HG03442 (cell line): Measurements from ENCODE around the gene NXN.
"Not testable (repeated sequence)": the region's sequence is repeated elsewhere in the genome, so short reads cannot be mapped to it uniquely, and the experiment has no call there.

Experiments
- ATAC-seq: cut with Tn5 transposase; IDR thresholded peaks from one replicate; pipeline ENCODE4 v1.9.1; 2021; ENCODE audit warnings: mild to moderate bottlenecking, moderate library complexity; ENCODE audit not compliant: unreplicated experiment

The NXN gene

DNA sequence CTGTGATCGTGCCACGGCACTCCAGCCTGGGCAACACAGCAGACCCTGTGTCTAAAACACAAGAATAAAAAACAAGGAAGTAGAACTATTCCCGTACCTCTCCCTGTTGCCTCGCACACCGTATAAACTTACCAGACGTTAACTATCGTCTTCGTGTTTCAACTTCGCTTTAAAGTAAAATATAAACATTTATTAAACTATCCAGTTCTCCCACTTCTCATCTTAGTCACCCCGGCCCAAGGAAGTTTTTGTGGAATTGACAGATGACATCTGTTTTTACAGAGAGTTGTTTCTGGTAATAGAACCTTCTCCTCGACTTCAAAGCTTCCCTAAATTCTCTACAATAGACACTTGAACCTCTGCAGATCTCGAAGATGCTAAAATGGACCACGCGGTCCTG is 83.1 kb downstream of the NXN start:
- ATAC-seq: no peak

- ATAC-seq: no peak
Observed at GRCh38 chr17:892958-893357, 86.6 kb downstream of the NXN start.

DNA sequence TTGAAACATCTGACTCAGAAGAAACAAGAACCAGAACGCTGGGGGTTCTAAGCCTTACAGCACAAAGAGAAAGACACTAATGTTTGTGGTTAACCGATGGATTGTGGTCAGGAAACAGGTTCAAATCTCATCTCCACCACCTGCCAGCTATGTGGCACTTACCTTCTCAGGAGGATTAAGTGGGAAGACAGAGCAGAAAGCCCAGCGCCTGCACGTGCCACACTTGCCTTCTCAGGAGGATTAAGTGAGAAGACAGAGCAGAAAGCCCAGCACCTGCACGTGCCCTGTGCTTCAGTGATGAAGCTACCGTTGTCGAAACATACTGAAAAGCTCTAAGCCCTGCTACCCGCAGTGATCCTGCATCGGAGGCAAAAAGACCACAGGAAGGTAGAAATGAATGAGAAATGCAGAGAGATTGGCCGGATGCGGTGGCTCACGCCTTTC is 90.6 kb downstream of the NXN start:
- no peak for ATAC-seq

GRCh38 chr17:887551-888209 is 91.9 kb downstream of the NXN start:
- no peak for ATAC-seq

- no peak for ATAC-seq
Observed at GRCh38 chr17:885971-886571, 93.5 kb downstream of the NXN start.

- no peak for ATAC-seq
Observed at GRCh38 chr17:883586-883962, 96.0 kb downstream of the NXN start.

GRCh38 chr17:882827-883585 is 96.6 kb downstream of the NXN start:
- ATAC-seq: no peak

DNA sequence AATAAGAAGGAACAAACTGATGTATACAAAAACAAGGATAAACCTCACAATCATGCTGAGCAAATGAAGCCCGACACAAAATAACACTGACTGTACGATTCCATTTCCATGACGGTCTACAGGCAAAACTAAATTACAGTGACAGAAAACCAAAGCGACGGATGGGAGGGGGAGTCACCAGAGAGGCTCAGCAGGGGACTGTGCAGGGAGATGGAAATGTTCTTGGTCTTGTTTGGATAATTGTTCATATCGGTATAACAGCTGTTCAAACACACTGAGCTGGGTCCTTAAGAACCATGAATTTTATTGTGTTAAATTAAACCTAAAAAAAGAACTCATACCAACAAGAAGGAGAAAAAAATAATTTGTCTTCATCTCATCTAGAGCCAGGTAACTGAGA is 97.8 kb downstream of the NXN start:
- ATAC-seq: no peak

GRCh38 chr17:880443-881269 is 98.9 kb downstream of the NXN start:
- ATAC-seq: no peak

DNA sequence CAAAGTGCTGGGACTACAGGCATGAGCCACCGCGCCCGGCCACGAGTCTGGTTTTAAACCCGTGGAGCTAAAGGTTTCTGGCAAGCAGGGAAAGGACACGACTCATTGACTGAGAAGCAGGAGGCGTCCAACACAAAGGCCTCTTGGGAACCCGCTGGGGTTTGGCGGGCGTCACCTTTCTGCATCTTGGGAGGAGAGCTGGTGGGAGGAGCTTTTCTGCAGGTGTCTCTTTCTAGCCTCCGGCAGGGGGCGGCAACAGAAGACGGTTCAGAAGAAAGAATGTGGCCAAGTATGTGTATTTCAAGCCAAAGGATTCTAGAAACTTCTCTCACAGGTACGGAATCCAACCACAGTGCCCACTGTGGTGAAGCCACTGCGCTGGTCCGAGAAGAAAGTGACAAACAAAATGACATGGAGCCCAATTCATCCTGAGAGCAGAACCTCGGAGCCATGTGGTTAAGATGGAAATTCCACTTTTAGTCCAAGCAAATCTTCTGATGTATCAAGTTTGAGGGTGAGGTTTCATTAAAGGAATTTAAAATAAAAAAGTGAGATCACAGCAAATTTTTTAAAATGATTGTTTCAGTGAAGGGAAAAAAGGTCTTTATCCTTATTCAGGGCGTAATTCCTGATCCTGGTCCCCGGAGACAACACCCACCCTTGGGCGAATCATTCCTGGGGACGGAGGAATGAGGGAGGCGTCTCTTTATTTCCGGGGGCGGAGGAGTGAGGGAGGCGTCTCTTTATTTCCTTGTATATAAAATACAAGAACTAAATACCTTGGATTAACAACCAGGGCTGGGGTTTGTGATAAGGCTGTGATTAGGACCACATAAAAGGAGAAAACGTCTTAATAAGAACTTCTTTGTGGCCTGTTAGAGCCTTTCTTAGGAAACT is 99.8 kb downstream of the NXN start:
- ATAC-seq: no peak

- no peak for ATAC-seq
Observed at GRCh38 chr17:877630-878029, 101.9 kb downstream of the NXN start.

GRCh38 chr17:876272-876671 is 103.3 kb downstream of the NXN start:
- ATAC-seq: no peak

GRCh38 chr17:874590-874989 is 105.0 kb downstream of the NXN start:
- not testable (repeated sequence) for ATAC-seq

DNA sequence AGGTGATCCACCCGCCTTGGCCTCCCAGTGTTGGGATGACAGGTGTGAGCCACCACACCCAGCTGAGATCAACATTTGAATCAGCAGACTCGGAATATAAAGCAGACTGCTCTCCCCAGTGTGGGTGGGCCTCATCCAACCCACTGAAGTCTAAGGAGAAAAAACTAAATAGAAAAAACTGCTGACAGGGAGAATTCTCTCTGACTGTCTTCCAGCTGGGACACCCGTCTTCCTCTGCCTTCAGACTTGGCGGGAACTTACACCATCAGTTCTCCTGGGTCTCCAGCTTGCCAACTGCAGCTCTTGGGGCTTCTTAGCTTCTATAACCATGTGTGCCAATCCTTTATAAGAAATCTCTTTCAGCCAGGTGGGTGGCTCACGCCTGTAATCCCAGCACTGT is 106.7 kb downstream of the NXN start:
- no peak for ATAC-seq

DNA sequence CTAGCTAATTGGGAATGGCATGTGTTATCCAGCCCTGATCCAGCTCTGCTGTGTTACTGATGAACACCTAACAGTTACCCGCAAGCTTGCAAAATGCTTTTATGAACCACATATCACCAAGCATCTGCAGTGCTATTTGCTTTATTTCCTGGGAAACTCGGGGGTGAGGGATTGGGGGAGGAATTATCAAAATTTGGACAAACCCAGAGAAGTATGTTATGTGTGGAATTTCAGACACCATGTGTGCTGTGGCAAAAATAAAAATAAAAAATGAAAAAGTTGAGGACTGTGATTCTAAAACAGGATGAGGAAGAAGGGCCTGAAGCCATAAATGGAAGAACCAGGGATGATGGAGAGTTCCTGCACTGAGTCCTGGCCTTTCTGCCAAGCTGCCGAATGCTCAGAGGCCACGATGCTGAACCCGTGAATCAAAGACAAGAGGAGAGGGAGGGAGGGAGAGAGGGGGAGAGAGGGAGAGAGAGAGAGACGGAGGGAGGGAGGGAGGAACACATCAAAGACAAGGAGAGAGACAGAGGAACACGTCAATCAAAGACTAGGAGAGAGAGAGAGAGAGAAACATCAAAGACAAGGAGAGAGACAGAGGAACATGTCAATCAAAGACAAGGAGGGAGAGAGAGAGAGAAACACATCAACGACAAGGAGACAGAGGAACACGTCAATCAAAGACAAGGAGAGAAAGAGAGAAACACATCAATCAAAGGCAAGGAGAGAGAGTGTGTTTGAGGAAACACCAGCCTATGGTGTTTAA is 107.6 kb downstream of the NXN start:
- ATAC-seq: no peak

DNA sequence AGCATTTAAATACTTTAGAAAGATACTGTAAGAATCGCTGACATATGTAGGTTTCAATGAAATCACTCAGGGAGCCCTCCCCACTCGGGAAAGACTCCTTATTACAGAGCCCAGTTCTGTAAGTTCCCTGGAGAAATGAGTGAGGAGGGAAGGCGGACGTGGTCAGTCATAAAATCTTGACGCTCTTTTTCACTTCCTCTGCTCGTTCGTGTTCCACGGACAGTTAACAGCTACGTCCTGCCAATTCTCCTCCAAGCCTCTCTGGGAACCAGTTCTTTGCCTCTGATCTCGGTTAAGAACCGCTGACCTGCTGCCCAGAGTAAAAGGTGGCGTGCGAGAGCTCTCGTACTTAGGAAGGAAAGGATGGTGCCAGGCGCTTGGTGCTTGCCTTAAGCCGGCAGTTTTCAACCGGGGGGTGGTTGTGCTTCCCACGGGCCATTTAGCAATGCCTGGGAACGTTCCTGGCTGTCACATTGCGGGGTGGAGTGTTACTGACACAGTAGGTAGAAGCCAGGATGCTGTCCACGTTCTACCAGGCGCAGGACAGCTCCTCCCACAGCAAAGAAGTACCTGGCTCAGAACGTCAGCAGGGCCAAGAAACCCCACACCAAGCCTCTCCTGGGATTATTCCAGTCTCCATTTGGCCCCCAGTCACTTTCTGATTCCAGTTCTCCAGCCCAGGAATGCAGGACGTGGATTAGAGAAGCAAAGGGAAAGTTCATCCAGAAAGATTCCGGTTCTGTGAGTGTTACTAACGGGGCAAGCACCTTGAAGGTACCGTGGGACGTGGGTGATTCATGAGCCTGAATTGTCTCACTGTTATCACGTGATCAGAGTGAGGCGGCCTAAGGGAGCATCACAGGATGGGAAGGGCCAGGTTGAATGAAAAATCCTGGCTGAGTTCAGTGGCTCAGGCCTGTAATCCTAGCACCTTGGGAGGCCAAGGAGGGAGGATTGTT is 109.7 kb downstream of the NXN start:
- ATAC-seq: no peak

- ATAC-seq: no peak
Observed at GRCh38 chr17:869086-869485, 110.5 kb downstream of the NXN start.

DNA sequence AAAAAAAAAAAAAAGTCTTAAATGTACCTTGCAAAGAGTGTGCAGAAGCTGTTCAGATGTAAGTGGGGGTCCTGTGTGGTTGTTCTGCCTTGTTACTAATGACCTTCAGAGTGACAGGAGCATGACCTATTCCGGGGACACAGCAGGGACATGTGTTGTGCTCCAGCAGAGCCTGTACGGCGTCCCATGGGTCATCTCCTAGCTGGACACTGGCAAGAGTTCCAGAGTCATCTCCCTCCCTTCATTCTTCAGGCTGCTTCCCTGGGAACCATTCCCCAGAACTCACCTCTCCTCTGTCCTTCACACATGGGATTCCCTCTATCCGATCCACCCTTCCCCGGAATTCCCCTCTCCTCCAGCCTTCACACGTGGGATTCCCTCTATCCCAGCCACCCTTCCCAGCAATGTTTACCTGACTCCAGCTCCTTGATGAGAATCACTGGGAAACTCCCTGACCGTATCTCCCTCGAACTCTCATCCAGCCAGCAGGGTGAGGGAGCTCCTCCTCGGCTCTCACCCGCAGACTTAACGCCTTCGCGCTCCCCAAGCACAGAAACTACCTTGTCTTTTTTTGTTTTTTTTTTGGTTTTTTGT is 111.6 kb downstream of the NXN start:
- ATAC-seq: no peak
